Effector memory CD4-positive, alpha-beta T cell (primary cell): ENCODE data around the gene SRPK2.

Experiments used
- DNase-seq, 3 donors: peaks; one replicate each; pipeline ENCODE4 v3.0.0-alpha.2; 2020
- H3K27ac ChIP-seq: 2 replicates; pipeline ENCODE4 v1.7.0; 2013; ENCODE audit warnings: mild to moderate bottlenecking, low read length, moderate library complexity; ENCODE audit not compliant: insufficient read depth, poor library complexity, severe bottlenecking
- H3K27me3 ChIP-seq: replicated peaks from 2 replicates; pipeline ENCODE4 v1.7.0; 2013; ENCODE audit warnings: mild to moderate bottlenecking, low read length; ENCODE audit not compliant: insufficient read depth, control insufficient read depth, poor library complexity, severe bottlenecking
- H3K36me3 ChIP-seq: 2 replicates; pipeline ENCODE4 v1.7.0; 2013; ENCODE audit warnings: mild to moderate bottlenecking, low read length, moderate library complexity; ENCODE audit not compliant: control insufficient read depth, insufficient read depth
- H3K4me1 ChIP-seq: 2 replicates; pipeline ENCODE4 v1.7.0; 2013; ENCODE audit warnings: low read length, mild to moderate bottlenecking; ENCODE audit not compliant: control insufficient read depth, insufficient read depth, poor library complexity, severe bottlenecking
- H3K4me3 ChIP-seq: 2 replicates; pipeline ENCODE4 v1.7.0; 2013; ENCODE audit warnings: low read length, low read depth, mild to moderate bottlenecking; ENCODE audit not compliant: insufficient read depth, poor library complexity, severe bottlenecking
- H3K9me3 ChIP-seq: 2 replicates; pipeline ENCODE4 v1.7.0; 2013; ENCODE audit warnings: mild to moderate bottlenecking, low read length, moderate library complexity; ENCODE audit not compliant: control insufficient read depth

Gene SRPK2

DNA sequence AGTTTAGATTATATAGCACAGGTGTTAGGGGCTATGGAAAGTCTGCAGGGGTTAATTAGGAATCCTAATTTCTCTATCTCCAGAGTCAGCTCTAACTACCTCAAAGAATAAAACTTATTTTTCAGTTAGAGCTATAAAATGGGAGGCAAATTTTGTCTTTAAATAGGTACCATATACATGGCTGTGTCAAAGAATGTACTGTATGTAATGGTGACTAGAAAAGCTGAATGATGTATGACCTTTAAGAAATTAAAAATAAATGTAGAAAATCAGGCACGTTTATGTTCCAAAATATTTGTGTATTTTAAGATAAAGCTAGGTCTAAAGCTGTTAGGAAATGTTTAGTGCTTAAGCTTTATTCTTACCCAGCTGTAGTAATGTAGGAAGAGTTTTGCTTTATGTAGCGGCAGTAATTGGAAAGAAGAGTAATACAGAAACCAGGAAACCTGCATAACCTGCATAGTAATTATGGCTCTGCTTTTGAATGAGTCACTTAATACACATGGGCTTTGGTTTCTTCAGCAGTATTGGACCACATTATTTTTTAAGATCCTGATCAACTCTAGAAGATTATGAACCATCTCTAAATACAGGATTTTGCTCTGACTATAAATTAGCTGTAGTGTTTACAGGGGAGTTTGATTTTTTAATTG lies 289.7 kb downstream of the SRPK2 start:
- DNase-seq: no peak
- Histone ChIP-seq H3K27ac (no peak overlapping the region), H3K4me1 (no peaks in the 10 kb centered on the region), H3K9me3 (no peaks in the 10 kb centered on the region), H3K27me3 (no peaks in the 10 kb centered on the region), H3K36me3 (peaks cover 57% of the 10 kb centered on the region), H3K4me3 (no peak overlapping the region)

DNA sequence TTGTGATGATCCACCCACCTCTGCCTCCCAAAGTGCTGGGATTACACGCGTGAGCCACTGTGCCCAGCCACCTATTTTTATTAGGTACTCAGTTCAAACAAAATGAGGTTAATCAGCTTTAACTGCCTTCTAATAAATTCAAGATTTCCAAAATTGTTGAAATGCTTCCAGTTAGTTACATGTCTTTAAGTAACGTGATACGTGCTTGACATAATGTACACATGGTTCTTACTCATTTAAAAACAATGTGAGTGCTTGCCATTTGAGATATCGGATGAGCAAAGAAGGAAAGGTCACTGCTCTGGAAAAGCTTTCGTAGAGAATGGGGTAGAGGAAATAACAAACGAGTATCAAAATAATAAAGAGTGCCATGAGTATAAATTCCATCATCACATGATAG lies 291.1 kb downstream of the SRPK2 start:
- H3K9me3 ChIP-seq: no peaks in the 10 kb centered on the region
- H3K36me3 ChIP-seq: peaks cover 55% of the 10 kb centered on the region
- no peaks in the 10 kb centered on the region for H3K4me1 ChIP-seq
- H3K27me3 ChIP-seq: no peaks in the 10 kb centered on the region
- no peak for DNase-seq
- H3K4me3 ChIP-seq: no peak overlapping the region
- H3K27ac ChIP-seq: no peak overlapping the region

DNA sequence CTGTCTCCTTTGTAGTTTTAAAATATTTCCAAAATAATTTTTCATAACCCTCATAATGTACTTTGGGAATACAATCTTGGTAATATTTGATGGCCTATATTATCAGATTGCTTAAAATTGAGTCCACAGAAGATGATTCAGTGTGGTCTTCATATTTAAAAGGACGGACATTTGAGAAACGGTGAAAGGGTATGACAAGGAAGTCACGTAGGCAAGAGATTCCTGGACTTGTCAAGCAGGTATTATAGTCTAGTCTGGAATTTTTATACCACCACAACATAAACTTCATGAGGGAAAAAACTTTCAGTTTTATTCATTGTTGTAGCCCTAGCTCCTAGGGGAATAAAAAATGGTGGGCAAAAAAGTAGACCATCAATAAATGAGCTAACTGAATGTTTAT lies 292.4 kb downstream of the SRPK2 start:
- Histone ChIP-seq H3K9me3 (no peaks in the 10 kb centered on the region), H3K4me3 (no peak overlapping the region), H3K4me1 (no peaks in the 10 kb centered on the region), H3K27ac (no peak overlapping the region), H3K36me3 (peaks cover 61% of the 10 kb centered on the region), H3K27me3 (no peaks in the 10 kb centered on the region)
- DNase-seq: no peak

DNA sequence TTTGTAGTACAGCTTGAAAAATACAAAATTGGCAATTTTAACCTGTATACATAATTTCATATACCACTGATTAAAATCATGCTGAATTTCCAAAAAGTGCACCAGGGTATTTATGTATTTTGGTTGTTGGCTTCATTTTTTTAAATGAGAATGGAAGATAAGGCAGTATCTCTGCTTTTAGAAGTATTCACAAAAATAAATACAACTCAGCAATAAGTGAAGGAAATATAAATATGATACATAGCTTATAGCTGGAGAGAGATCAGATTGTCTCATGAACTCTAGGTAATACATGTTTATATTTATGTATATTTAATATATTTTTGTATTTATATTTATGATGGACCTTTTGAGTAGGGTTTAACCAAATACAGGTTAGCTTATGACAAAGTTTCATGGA lies 293.8 kb downstream of the SRPK2 start:
- Histone ChIP-seq H3K9me3 (no peaks in the 10 kb centered on the region), H3K4me1 (no peaks in the 10 kb centered on the region), H3K27ac (no peak overlapping the region), H3K36me3 (peaks cover 62% of the 10 kb centered on the region), H3K4me3 (no peak overlapping the region), H3K27me3 (no peaks in the 10 kb centered on the region)
- no peak for DNase-seq

DNA sequence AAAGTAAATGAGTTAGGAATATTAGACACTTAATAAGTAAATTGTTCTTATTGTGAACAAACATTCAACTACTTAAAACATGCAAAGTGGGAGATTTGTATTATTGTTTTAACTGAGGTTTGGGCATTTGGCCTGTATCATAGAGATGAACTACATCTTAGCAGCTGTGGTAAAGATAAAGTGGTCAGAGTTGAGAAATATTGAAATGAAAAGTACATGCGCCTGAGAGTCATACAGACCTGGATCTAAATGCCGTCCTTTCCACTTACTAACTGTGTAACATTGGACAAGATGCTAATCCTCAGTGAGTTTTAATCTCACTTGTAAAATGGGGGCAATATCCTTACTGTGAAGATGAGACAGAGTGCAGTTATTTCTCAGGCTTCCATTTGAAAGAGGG lies 300.3 kb downstream of the SRPK2 start:
- Histone ChIP-seq H3K4me1 (no peaks in the 10 kb centered on the region), H3K4me3 (no peak overlapping the region), H3K27me3 (no peaks in the 10 kb centered on the region), H3K9me3 (no peaks in the 10 kb centered on the region), H3K36me3 (peaks cover 63% of the 10 kb centered on the region), H3K27ac (no peak overlapping the region)
- no peak for DNase-seq

DNA sequence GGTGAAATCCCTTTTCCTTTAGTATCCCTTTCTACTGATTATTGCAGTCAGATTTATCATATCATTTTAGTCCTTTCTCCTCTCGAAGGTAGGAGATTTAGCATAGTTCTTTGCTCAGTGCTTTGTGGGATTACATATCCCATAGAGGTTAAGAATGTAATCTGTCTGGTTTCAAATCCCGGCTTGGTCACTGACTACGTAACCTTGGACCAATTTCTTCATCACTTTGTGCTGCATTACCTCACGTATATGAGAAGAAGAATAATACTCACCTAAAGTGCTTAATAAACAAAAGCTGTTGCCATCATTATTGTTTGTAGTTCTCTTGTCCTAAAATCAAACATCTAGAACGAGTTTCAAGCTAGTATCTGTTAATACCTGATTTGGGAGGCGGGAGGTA lies 300.7 kb downstream of the SRPK2 start:
- Histone ChIP-seq H3K9me3 (no peaks in the 10 kb centered on the region), H3K36me3 (peaks cover 64% of the 10 kb centered on the region), H3K27me3 (no peaks in the 10 kb centered on the region), H3K4me1 (no peaks in the 10 kb centered on the region), H3K27ac (no peak overlapping the region), H3K4me3 (no peak overlapping the region)
- no peak for DNase-seq

DNA sequence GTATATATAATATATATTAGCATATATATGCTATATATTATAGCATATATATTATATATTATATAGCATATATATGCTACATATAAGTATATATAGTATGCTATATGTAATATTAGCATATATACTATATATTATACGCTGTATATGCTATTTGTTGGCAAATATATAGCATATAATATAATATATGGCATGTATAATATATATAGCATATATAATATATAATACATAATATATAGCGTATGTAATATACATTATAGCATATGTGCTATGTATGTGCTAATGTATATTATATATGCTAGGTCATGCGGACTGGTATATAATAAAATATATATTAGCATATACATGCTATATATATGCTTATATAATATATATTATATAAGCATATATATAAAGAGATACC lies 301.9 kb downstream of the SRPK2 start:
- H3K27me3 ChIP-seq: no peaks in the 10 kb centered on the region
- H3K4me3 ChIP-seq: no peak overlapping the region
- H3K9me3 ChIP-seq: no peaks in the 10 kb centered on the region
- H3K4me1 ChIP-seq: no peaks in the 10 kb centered on the region
- H3K36me3 ChIP-seq: peaks cover 64% of the 10 kb centered on the region
- no peak overlapping the region for H3K27ac ChIP-seq
- no peak for DNase-seq

DNA sequence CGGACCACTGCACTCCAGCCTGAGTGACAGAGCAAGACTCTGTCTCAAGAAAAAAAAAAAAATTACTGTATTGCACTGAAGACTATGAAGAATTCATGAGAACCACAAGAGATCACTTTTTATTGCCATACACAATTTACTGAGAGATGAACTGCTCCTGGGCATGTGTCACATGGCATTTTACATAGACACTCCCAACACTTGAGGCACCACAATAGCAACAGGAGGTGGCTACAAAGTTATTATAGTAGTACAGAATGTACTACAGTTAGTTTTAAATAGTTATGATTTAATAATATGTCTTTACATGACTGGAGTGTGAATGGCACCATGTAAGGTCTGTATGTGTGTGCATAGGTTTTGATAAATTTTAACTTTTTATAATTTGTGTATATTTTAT lies 304.1 kb downstream of the SRPK2 start:
- Histone ChIP-seq H3K27ac (no peak overlapping the region), H3K4me1 (no peaks in the 10 kb centered on the region), H3K27me3 (no peaks in the 10 kb centered on the region), H3K4me3 (no peak overlapping the region), H3K36me3 (peaks cover 59% of the 10 kb centered on the region), H3K9me3 (no peaks in the 10 kb centered on the region)
- DNase-seq: no peak

DNA sequence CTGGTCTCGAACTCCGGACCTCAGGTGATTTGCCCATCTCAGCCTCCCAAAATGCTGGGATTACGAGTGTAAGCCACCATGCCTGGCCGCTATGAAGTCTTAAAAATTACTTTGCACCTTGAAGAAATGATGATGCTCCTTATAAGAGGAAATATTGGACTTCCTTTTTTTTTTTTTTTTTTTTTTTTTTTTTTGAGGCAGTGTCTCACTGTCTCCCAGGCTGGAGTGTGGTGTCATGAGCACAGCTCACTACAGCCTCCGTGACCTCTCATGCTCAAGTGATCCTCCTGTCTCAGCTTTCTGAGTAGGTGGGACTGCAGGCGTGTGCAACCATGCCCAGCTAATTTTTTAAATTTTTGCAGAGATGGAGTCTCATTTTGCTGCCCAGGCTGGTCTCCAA lies 309.4 kb downstream of the SRPK2 start:
- Histone ChIP-seq H3K4me1 (no peaks in the 10 kb centered on the region), H3K4me3 (no peak overlapping the region), H3K27ac (no peak overlapping the region), H3K27me3 (no peaks in the 10 kb centered on the region), H3K36me3 (peaks cover 83% of the 10 kb centered on the region), H3K9me3 (no peaks in the 10 kb centered on the region)
- DNase-seq: no peak

DNA sequence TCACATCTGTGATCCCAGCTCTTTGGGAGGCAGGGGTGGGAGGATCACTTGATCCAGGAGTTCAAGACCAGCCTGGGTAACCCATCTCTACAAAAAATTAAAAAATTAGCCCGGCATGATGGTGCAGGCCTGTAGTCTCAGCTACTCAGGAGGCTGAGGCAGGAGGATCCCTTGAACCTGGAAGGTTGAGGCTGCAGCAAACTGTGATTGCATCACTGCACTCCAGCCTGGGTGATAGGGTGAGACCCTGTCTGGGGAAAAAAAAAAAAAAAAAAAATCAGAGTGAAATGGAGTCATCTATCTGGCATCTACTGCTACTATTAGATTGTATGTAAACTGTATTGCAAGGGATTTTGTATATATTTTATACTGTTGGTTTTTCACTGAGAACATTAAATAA lies 315.6 kb downstream of the SRPK2 start:
- peaks cover 75% of the 10 kb centered on the region for H3K36me3 ChIP-seq

More for the DNA sequence above, 315.6 kb downstream of the SRPK2 start:
- Histone ChIP-seq H3K4me3 (no peak overlapping the region), H3K9me3 (no peaks in the 10 kb centered on the region), H3K4me1 (no peaks in the 10 kb centered on the region), H3K27ac (no peak overlapping the region), H3K27me3 (no peaks in the 10 kb centered on the region)
- no peak for DNase-seq
